PC-3 (cell line): Measurements from ENCODE around the gene TJP3.

Experiments used
- CTCF ChIP-seq: fragments of 300-600 bp; sonication (generic); conservative IDR thresholded peaks from 2 replicates; pipeline ENCODE4 v1.5.1; 2017; ENCODE audit warnings: antibody characterized with exemption, low read depth, mild to moderate bottlenecking, low read length
- EZH2 ChIP-seq: fragments of 300-600 bp; sonication (generic); IDR thresholded peaks from one replicate; pipeline ENCODE4 v1.6.1; 2017; ENCODE audit warnings: antibody characterized with exemption, mild to moderate bottlenecking, low read length; ENCODE audit not compliant: unreplicated experiment
- EZH2phosphoT487 ChIP-seq: fragments of 300-600 bp; sonication (generic); IDR thresholded peaks from 2 replicates; pipeline ENCODE4 v1.6.1; 2018; ENCODE audit warnings: mild to moderate bottlenecking, antibody characterized with exemption, low read length, borderline replicate concordance

GRCh38 chr19:3673506-3674439 lies 34.4 kb upstream of the TJP3 start:
- no peak for TF ChIP-seq CTCF
- TF ChIP-seq EZH2phosphoT487 = no peak
- TF ChIP-seq EZH2 = no peak
